HG03175 (cell line): ENCODE results near the gene KLHDC4.
A peak's percentile ranks its signal among the peaks of the same experiment; 100 is the strongest.
"Not testable (repeated sequence)": the region's sequence is repeated elsewhere in the genome, so short reads cannot be mapped to it uniquely, and the experiment has no call there.

Experiments used
- ATAC-seq: cut with Tn5 transposase; IDR thresholded peaks from one replicate; pipeline ENCODE4 v1.9.1; 2021; ENCODE audit warnings: mild to moderate bottlenecking, moderate library complexity; ENCODE audit not compliant: unreplicated experiment

Gene KLHDC4

DNA sequence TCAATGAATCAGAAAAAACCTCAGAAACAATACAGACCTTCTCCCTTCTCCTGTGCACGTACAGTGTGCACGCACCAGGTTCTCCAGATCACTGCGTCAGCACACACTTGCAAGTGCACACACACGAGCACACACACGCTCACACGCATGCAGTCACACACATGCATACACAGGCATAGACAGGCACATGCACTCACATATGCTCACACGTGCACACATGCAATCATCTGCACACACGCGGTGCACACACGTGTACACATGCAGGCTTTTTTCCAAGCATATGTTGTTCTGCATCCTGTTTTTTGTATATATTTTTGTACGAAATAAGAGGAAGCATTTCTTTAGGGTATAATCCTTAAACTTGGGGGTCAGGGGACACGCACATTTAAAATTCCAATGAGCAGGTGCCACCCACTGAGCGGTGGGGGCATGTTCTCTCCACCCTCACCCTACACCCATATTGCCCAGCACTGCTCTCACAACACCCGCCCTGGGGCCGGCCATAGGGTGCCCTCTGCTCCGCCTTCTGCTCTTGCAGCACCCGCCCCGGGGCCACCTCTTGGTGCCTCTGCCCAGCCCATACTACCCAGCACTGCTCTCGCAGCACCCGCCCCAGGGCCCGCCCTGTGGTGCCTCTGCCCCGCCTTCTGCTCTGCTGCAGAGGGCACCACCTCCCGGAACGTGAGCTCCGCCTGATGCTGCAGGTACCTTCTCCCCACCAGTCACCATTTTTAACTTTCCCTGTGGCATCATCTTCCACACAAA, 20.9 kb downstream of the KLHDC4 start:
- no peak for ATAC-seq

DNA sequence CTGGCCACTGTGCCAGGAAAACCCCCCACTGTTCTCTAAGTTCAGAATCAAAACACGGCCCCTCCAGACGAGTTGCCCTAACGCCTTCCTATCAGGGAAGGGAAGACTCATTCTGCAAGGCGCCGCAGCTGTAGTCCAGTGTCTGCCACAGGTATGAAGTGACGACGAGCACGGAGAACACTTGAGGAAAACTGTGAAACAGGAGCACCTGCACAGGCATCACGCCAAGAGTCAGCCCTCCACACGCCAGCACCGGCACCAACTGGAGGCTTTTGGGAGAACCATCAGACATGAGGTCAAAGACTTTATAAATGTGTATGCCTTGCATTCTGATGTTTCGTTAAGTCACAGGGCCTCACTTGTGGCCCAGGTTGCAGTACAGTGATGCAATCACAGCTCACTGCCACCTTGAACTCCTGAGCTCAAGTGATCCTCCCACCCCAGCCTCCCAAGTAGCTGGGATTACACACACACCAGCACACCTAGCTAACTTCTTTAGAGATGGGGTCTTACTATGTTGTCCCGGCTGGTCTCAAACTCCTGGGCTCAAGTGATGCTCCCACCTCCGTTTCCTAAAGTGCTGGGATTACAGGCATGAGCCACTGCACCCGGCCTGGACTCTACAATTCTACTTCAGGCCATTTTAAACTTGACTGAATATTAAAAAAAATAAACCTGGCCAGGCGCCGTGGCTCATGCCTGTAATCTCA, 22.9 kb downstream of the KLHDC4 start:
- no peak for ATAC-seq

DNA sequence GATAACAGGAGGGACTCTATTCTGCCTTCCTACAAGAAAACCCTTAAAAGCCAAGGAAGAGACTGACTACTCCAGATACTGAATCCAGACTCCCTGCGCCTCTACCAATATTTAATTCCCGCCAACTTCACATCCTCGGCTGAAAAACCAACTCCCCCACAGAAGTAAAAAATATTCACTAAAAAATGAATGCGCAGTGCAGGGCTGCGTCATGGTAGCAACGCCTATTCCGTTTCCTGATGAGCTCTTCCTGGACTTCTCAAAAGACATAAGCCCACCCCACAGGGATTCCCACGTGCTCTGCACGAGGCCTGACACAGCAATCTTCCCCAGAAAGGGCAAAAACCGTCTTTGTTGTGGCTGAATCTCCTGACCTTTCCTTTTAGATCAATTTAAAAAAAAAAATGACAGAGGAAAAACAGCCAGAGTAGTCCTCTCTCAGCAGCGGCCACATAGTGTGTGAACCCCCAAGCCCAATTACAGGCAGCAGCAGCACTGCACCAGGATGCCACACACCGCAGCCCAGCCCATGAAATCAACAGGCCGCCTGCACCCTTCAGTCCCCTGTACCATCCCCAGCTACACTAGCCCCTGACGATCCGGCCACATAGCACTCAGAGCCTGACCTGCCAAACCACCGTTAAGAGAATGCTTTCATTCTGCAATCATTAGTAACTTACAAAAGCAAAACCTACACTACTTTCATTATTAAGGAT, 23.9 kb downstream of the KLHDC4 start:
- ATAC-seq, result no peak

DNA sequence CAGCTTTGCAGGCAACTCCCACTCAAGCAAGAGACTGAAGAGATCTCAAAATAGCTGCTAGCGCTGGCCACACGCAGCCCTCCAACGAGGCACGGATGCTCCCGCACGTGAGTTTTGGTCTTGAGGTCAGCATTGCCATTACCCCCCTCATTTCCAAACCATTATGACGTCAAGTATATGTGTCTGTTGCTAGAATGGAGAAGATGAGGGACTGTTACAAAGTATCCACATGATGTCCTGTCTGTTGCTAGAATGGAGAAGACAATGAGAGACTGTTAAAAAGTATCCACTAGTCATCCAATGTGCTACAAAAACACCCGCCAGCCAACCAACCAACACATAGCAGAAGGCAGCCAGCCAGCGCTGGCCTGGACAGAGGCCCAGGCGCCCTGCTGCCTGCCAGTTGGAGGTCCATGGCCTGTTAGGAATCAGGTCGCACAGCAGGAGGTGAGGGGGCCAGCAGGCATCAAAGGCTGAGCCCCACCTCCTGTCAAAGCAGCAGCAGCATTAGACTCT, 24.8 kb downstream of the KLHDC4 start:
- ATAC-seq, result no peak

DNA sequence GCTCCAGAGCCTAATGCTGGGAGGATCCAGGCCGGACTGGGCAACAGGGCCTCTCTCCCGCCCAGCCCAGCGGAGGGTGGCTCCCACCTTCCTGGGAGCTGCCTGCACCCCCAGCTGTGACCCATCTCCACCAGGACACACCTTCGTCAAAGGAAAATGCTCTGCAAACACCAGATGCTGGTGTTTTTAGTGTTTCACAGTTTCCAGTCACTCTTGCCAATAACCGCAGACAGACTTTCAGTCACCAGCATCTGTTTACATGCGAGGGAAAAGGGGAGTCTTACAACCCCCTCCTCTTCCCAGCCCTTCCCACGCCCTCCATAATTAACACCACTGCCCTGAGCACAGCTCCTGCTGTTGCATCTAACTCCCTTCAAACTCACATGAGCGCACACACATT, 25.3 kb downstream of the KLHDC4 start:
- no peak for ATAC-seq

DNA sequence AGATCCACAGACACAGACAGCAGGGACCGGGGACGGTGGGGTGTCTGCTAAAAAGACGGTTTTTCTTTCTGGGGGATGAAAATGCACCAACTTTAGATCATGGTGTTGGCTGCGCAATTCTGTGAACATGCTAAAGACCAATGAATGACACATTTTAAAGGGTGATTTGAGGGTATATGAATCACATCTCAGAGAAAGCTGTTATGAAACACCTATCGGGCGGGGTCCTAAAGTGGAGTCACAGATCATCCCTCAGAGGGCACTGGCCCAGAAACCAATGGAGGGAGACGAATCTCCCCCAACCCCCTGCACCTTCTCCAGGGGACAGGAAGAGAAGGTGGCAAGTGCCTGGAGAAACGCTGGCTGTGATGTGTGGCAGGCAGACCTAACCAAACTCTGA, 26.0 kb downstream of the KLHDC4 start:
- ATAC-seq, result no peak

DNA sequence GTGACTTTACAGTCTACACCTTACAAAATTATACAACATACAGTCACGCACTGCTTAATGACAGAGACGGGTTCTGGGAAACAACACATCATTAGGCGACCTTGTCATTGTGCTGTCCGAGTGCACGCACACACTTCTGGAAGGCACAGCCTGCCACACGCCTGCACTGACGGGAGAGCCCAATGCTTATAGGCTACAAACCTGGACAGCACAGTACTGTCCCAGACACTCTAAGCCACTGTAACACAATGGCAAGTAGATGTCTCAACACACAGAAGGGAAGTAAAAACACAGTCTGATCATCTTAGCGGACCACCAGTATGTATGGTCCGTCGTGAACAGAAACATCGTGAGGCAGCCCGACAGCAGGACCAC, 29.8 kb downstream of the KLHDC4 start:
- ATAC-seq, result no peak

DNA sequence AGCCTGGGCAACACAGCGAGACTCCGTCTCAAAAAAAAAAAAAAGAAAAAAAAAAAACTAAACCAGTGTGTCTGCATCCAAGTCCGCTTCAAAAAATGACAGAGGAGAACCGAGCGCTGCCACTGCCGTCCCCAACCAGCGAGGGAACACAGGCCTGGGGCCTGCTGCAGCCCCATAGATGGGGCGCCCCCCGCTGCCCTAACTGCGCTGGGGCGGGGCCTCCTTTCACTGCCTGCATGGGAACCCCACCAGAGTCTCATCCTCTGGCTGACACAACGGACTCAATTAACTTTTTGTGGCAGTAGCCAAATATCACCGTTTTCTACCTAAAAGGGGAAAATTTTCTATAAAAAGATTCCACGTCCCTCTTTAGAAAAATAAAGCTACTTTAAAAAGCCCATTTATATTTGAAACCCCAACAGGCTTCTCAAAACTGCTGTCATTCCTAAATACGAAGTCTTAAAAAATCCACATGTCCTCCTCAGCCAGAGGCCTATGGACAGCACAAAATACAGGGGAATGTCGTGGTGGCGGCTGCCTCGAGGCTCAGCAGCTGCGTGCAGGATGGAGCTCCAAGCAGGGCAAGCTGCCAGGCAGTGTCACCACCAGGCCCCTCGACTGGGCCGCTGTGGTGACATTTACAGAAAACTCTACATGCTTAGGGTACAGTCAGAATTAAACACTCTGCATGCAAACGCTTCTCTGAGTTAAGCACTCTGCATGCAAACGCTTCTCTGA, 30.3 kb downstream of the KLHDC4 start:
- no peak for ATAC-seq

DNA sequence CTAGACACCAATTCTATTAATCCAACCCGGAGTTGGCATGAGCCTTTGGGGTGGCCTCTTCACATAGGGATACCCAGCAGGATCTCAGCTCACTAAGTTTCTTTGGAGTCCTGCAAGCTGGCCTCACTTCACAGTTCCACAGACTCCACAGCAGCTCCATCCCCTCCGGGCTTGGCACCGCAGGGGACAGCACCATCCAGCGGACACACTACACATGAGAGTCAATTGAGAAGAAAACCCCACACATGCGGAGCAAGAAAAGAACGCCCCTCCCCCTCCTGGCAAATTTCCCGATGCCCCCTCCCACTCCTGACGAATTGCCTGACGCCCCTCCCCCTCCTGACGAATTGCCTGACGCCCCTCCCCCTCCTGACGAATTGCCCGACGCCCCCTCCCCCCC, 31.1 kb downstream of the KLHDC4 start:
- no peak for ATAC-seq

DNA sequence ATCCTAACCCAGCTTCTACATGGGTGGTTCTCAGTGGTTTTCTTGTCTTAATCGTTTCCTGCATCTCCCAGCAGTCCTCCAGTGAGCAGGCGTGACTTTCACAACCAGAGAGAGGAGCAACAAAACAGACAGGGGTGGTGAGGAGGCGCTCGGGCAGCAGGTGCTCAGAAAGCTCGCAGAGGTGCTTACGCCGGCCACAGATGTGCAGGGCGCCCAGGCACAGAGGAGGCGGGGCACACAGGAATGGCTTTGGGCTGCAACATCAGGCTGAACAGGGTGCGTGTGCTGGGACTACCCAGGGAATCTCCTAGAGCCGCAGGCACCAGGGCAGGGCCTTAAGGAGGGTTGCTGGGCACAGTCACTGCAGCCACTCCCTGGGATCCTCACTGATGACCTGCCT, 32.6 kb downstream of the KLHDC4 start:
- no peak for ATAC-seq

DNA sequence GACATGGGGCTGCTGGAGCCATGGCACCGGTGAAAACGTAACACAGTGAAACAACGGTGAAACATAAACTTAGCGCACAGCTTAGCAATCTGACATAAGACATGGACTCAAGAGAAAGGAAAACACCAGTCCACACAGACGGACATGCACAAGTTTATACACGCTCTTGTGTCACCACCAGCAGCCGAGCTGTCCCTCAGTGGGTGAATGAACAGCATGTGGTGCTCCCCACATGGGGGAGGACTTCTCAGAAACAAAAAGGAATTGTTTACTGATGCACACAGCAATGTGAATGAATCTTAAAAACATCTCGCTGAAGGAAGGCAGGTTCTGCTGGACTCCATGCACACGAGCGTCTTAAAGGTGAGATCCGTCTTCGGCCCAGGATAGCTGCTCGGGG, 34.2 kb downstream of the KLHDC4 start:
- ATAC-seq, result no peak

DNA sequence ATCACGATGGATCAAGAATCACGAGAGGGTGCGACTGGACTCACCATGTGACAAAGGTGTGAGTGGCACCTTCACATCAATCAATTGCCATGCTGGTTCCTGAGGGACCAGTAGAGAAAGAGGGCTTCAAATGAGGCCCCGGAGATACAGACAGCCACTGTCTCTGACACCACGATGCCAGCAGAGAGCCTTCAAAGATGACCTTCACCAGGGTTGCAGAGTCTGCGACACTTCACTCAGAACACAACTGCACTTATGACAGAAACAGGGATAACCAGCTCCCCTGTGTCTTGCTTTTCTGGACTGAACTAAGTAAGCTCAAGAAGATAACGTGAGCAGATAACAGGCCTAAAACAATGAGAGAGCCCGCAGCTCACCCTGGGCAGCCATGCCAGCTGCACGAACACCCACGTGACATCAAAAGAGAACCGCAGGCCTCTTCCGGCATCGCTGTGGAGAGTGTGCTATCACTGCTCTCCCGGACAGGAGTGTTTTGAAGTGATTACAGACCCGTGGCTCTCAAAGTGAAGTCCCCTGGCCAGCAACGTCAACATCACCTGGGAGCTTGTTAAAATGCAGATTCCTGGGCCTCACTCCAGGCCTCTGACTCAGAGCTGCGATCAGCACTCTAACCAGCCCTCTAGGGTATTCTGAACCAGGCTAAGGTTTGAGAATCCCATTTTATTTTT, 36.4 kb downstream of the KLHDC4 start:
- ATAC-seq, result no peak

DNA sequence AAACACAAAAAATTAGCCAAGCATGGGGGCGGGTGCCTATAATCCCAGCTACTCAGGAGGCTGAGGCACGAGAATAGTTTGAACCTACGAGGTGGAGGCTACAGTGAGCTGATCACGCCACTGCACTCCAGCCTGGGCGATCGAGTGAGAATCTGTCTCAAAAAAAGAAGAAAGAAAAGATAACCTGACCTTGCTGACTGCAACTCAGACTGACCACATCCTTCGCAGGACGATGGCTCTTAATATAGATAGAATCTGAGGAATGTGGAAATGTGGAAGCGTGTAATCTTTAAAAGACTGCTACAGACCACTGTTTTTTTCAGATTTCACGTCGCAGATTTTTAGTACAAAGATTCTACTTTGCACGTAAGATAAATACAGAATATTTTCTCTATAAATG, 37.8 kb downstream of the KLHDC4 start:
- ATAC-seq, result no peak

DNA sequence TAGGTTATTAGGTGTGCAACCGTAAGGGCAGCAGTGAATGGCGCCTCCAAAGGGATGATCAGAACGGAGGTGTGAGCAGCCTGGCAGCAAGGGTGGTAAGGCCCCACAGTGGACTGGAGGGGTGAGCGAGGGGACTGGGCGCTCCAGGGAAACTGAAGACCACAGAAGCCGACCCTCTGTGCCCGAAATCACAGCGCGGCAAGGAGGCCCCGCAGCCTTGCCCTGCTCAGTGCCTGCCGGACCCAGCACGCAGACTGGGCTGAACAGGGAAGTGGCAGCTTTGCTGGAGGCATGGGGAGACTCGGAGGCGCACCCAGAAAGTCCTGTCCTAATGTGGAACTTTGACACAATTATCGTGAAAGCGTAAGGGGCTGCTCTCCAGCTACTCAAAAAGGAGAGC, 38.4 kb downstream of the KLHDC4 start:
- ATAC-seq, result no peak

DNA sequence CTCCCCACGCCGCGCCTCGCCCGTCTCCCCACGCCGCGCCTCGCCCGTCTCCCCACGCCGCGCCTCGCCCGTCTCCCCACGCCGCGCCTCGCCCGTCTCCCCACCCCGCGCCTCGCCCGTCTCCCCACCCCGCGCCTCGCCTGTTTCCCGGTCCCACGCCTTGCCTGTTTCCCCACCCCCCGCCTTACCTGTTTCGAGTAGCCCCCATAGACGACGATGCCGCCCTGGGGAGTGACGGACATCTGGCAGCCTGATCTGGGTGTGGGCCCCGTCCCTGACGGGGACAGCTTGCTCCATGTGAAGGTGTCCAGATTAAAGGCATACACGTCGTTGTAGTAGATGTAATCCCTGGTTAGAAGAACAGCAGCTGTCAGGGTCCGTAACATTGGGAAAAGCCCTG, 39.2 kb downstream of the KLHDC4 start:
- not testable (repeated sequence) for ATAC-seq

DNA sequence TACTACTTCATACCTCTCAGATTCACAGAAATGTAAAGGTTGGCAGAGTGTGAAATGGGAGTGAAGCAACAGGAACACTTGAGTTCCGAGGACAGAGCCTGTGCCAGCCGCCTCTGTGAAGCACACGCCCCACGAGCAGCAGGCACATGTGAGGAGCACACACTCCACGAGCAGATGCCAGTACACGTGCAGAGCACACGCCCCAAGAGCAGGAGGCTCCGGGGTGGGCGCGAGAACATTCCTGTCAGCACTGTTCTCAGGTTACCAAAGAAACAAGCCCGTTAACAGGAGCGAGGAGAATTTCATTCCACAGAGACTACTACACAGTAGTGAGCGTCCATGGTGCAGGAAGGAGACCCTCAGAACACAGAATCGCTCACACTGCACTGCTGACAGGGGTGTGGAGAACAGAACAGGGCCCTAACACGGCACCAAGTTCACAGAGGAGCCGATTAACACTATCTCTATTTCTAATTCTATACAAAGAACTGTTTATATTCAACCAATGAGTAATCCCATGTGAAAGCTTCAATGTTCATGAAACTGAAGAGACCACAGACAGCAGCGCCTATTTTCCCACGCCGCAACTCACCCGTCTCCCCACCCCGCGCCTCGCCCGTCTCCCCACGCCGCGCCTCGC, 40.1 kb downstream of the KLHDC4 start:
- ATAC-seq, result no peak

DNA sequence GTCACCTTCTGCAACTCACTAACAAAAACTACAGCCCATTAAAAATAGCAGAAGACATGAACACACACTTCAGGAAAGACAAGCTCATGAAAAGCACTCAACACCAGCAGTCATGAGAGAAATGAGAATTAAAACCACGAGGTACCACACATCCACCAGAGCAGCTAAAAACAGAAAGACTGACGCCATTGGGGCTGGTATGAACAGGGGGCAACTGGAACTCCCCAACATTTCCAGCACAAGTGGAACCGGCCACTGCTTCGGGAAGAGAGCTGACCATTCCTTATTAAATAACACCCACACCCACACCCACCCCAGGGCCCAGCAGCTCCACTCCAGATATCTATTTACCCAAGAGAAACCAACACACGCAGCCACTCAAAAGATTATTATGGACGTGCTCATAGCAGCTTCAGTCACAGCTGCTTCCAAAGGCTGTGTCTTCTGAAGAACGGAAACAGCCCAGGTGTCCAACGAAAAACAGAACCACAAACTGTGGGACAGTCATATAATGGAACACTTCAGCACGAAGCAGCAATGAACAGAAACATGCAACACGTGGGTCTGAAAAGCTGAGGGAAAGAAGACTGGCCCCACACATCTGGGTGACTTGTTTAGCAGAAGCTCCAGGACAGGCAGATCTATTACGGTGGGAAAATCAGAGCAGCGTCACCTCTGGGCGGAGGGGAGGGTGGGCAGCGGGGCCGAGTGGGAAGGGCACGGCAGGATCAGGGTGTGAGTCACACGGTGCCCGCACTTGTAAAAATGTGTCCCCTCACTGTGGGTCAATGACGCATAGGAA, 41.1 kb downstream of the KLHDC4 start:
- peak; percentile 50 for ATAC-seq

DNA sequence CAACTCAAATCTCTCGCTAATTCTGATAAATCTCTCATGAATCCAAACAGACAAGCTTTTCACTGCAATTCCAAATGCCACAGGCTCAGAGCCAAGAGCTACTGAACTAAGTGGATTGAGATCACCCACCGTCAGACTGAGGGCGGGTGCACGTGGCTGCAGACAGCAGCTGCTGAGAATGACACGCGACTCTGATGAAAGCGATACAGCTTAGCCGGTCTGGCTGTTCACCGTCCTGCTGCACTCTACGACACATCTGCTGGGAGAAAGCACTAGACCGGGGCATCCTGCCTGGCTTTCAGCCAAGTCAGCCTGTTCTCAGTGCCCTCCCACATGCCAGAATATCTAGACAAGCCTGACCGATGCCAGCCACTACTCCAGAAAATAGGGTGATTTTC, 42.6 kb downstream of the KLHDC4 start:
- peak; percentile 76 for ATAC-seq

DNA sequence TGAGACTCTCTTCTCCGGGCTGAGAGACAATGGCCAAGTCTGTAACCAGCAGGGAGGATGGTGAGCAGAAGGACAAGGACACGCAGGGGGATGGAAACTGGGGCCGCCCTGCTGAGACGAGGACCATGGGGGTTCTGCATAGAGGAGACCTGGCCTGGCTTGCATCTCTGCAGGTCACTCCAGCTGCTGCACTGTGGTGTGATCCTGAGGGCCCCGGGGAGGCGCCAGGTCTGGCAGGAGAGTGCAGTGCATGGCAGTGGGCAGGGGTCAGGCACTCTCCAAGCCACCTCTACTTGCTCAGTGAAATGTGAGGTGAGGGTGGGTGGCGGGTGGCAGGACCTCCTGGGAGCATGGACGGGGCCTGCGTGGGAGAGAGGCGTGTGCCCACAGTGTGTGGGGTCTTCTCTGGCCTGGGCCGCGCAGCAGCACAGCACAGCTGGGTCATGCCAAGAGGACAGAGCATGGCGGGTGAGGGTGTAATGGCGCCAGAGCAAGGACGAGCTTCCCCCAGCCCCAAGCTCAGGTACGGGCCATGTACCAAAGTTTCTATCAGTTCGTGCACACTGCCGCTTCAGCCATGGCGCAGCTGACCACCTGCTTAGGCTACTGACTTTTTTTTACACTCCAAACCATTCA, 43.1 kb downstream of the KLHDC4 start:
- ATAC-seq, result no peak
